ENCODE measurements around the gene IFNA5. TPM values are rescaled to one million over a fixed set of nuclear protein-coding genes. Genes with fewer than 3 reads are reported as not detected.

Gene IFNA5
- total RNA-seq, 1 experiment from 2014 or later: not detected

DNA sequence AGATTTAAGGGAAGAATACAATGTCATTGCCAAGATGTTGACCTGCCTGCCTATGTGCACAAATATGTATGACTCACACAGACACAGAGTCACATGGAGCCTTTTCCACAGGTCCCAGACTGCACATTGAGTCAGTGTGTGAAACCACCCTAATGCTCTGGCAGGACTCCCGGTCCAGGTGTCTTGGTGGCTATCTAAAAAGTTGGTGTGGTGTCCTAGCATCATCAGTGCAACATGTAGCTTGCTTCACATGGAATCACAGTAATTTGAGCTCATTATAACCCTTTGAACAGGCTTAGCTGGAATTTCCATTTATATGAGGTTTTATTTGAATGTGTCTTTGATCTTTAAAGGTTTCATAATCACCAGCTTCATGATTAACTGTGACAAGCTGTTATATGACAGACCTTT is 10.7 kb downstream of the IFNA5 start:
- DNase-seq (ENCODE audit: low spot score): peak; percentile 79

GRCh38 chr9:21289848-21290247 is 15.3 kb downstream of the IFNA5 start:
- no peak for DNase-seq (ENCODE audit: low spot score)

DNA sequence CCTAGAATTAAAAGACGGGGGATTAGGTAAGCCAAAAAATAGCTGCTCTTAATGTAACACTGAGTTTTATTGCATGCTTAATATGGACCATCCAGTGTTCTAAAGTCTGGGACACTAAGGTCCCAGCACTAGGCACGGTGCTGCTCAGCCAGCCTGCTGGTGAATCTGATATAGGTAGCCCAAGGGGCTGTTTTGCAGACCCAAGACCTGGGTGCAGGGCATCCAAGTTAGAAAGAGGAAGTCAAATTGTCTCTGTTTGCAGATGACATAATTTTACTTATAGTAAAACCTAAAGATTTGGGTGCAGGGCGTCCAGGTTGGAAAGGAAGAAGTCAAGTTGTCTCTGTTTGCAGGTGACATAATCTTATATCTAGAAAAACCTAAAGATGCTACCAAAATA is 17.8 kb downstream of the IFNA5 start:
- DNase-seq (ENCODE audit: low spot score): no peak

- no peak for DNase-seq (ENCODE audit: low spot score)
These were observed 18.5 kb downstream of the IFNA5 start for GRCh38 chr9:21286659-21287058.

GRCh38 chr9:21286099-21286498 is 19.0 kb downstream of the IFNA5 start:
- DNase-seq (ENCODE audit: low spot score): no peak

- DNase-seq (ENCODE audit: low spot score): no peak
These were observed 23.8 kb downstream of the IFNA5 start for GRCh38 chr9:21281275-21281674.

DNA sequence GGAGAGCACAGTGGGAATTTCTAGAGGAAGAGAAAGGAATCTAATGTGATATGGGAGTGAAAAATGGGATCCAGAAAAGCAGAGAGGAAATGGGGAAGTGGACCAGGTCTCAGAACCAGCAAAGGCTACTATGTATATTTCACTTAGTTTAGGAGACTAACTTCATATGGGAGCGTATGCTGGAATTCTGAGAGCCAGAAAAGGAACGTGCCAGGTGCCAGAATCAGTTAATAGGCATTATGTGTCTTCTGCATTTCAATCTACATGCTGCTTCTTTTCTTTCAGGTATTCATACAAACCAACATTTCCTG is 36.8 kb downstream of the IFNA5 start:
- DNase-seq (ENCODE audit: low spot score): no peak

DNA sequence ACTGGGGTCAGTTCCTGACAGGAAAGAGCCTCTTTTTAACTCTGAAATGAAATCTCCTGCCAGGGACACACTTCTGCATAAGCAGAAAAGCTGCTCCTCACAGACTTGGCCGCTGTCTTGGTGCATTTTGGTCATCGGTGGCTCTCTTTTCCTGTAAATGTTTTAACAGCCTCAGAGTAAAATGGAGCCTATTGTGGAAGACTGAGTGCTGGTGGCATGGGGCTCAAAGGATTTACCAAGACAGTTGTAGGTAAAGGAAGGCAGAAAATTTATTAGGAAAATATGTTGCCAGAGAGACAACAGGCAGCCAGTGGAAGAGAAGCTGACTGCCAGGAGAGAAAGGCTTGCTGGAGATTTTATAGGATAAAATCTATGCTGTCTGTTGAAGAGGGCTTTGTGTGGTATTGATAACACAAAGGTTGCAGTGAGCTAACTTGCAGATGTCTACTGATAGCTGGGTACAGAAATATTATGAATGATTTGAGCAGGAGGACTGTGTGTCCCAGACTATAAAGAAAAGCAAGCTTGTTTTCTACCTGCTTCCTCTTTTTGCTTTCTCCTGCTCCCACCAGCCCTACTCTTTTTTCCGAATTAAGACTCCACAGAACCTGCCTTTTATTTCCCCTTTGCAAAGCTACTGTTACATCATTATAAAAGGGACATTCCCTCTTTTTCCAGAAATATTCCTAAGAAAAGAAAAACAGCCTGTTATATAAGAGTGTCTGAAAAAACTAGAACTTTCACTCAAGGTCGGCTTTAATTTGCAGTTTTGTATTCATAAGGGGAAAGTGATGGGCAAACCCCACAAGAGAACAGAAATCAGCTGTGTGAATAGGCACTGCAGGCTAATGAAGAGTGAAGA is 37.4 kb downstream of the IFNA5 start:
- no peak for DNase-seq (ENCODE audit: low spot score)

GRCh38 chr9:21266733-21267484 is 38.2 kb downstream of the IFNA5 start:
- no peak for DNase-seq (ENCODE audit: low spot score)

- DNase-seq (ENCODE audit: low spot score): no peak
These were observed 39.5 kb downstream of the IFNA5 start for GRCh38 chr9:21265421-21266189.

DNA sequence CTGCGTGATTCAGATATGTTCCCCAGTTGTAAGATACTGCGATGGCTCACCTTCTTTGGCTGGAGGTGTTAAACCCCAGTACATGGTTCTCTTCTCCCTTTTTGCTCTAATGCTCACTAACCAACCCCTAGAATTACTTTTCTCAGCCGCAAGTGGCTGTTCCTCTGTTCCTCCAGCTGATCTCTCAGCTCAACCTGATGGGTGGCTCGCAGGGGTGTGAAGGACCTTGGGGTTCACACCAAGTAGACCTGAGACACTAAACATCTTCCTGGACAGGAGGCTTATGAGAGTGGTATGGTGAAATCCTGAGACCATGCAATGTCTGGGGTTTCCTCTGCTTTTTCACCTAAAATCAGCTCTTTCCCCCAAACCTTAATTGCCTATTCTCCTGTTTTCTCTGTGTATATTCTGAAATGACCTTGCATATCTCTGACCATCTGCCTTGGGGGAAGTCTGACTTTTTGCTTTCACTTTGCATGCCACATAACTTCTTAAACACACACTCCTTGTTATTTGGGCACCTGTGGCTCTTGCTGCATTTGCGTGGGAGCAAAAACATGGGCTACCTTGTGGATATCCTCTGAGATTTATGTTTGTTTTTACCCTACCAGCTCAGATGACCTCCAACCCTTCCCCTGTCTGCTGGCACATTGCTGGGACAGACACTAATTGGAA is 49.4 kb downstream of the IFNA5 start:
- DNase-seq (ENCODE audit: low spot score): no peak

Other genes starting within 250 kb of the IFNA5 start
- gene IFNB1, start 227.4 kb downstream of the IFNA5 start, total RNA-seq (2014; rRNA removed; shearing (Covaris generic)): not detected in 2 replicates
- gene IFNW1, start 163.5 kb downstream of the IFNA5 start, total RNA-seq (2014; rRNA removed; shearing (Covaris generic)): not detected in 2 replicates
- not detected in 2 replicates for gene IFNA21, start 138.7 kb downstream of the IFNA5 start, total RNA-seq (2014; rRNA removed; shearing (Covaris generic))
- not detected in 2 replicates for gene IFNA4, start 117.7 kb downstream of the IFNA5 start, total RNA-seq (2014; rRNA removed; shearing (Covaris generic))
- gene IFNA7, start 103.1 kb downstream of the IFNA5 start, total RNA-seq (2014; rRNA removed; shearing (Covaris generic)): not detected in 2 replicates
- gene IFNA10, start 98.2 kb downstream of the IFNA5 start, total RNA-seq (2014; rRNA removed; shearing (Covaris generic)): not detected in 2 replicates
- not detected in 2 replicates for gene IFNA16, start 88.0 kb downstream of the IFNA5 start, total RNA-seq (2014; rRNA removed; shearing (Covaris generic))
- not detected in 2 replicates for gene IFNA17, start 77.1 kb downstream of the IFNA5 start, total RNA-seq (2014; rRNA removed; shearing (Covaris generic))
- gene IFNA14, start 65.3 kb downstream of the IFNA5 start, total RNA-seq (2014; rRNA removed; shearing (Covaris generic)): not detected in 2 replicates
- gene KLHL9, start 30.1 kb upstream of the IFNA5 start, total RNA-seq (2014; rRNA removed; shearing (Covaris generic)): 37.1 and 41.6 TPM in 2 replicates
- not detected in 2 replicates for gene IFNA6, start 45.6 kb upstream of the IFNA5 start, total RNA-seq (2014; rRNA removed; shearing (Covaris generic))
- not detected in 2 replicates for gene IFNA13, start 62.7 kb upstream of the IFNA5 start, total RNA-seq (2014; rRNA removed; shearing (Covaris generic))
- not detected in 2 replicates for gene IFNA2, start 80.1 kb upstream of the IFNA5 start, total RNA-seq (2014; rRNA removed; shearing (Covaris generic))
- not detected in 2 replicates for gene IFNA8, start 103.8 kb upstream of the IFNA5 start, total RNA-seq (2014; rRNA removed; shearing (Covaris generic))
- gene IFNA1, start 135.1 kb upstream of the IFNA5 start, total RNA-seq (2014; rRNA removed; shearing (Covaris generic)): not detected in 2 replicates
- gene IFNE, start 177.0 kb upstream of the IFNA5 start, total RNA-seq (2014; rRNA removed; shearing (Covaris generic)): not detected in 2 replicates